RCC 7860 (cell line): ENCODE measurements around the gene IDUA.
"Not testable (repeated sequence)": the region's sequence is repeated elsewhere in the genome, so short reads cannot be mapped to it uniquely, and the experiment has no call there.

Source experiments
- DNase-seq: peaks from one replicate; pipeline ENCODE4 v3.0.0-alpha.2; 2015; ENCODE audit warnings: low spot score
- FAIRE-seq: peaks from 2 replicates; lab custom pipeline; 2012; peaks lifted over from hg19 to GRCh38; lab: Jason Lieb, UNC

IDUA gene

DNA sequence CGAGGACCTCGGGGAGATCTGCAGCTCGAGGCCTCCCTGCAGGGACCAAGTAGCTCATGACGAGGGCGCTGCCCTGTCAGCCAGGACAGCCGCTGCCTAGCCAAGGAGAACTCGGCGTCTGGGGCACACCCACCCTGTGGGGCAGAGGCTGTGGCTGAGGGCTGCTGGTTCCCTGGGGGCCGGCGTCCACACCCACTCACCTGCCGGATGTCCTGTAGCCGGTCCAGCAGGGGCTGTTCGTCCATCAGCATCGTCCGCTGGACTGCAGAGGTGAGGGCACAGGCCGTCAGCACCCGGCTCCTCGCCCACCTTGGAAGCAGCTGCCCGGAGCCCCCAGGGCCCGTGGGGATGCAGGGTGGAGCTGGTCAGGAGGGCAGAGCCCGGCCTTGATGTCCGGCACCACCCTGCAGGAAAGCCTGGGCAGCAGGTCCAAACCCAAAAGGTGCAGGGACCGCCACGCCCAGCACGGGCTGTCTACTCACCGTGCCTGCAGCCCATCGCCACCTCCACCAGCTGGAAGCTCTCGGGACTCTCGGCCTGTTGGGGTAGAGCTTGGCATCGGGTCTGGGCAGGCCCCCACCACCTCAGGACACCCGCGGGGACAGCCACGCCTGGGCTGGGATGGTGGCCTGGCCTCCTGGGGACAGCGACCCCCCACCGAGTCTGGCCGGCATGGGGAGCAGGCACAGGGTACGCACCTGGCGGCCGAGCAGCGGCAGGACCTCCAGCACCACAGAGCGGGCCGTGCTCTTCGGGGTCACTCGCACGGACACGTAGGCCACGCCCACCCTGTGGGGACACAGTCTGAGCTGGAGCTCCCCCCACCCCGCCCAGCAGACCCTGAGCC is 20.4 kb upstream of the IDUA start:
- DNase-seq (no peak), FAIRE-seq (no peak)

DNA sequence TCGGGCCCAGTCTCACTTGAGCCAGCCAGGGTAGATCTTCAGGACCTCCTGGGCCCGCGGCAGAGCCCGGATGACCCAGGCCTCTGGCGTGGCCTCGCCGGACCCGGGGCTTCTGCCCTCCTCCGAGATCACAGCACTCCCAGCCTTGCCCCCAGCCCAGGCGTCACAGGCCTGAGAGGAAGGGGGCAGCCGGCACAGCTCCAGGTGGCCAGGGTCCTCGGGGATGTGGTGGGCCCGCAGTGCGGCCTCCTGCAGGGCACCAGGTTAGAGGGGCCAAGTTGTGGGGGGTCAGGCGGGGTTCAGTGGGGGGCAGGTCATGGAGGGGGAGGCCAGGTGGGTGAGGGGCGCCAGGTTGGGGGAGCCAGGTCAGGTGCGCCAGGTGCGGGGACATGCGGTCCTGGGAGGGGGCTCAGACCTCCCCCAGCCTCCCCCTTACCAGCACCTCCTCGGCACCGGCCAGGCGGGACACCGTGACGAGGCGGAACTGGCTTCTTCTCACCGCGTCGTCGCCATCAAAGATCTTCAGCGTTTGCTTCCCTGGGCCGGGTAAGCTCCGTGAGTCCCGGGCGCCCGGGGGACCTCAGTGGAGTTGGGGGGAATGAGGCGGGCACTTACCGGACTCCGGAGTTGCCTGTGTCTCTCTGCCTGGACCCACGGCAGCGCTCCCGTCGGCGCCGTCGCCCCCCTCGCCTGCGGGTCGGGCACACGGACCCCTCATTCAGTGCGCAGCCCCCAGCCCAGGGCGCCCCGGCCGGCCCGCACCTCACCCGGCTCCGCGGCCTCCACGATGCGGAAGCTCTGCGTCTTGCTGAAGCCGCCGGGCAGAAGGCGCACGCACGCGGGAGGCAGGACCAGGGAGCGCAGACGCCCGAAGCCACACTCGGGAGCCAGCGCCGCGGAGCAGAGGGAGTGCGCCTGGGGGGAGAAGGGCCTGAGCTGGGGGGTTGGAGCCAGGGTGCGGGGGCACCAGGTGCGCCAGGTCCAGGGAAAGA is 19.4 kb upstream of the IDUA start:
- FAIRE-seq = no peak
- no peak for DNase-seq

DNA sequence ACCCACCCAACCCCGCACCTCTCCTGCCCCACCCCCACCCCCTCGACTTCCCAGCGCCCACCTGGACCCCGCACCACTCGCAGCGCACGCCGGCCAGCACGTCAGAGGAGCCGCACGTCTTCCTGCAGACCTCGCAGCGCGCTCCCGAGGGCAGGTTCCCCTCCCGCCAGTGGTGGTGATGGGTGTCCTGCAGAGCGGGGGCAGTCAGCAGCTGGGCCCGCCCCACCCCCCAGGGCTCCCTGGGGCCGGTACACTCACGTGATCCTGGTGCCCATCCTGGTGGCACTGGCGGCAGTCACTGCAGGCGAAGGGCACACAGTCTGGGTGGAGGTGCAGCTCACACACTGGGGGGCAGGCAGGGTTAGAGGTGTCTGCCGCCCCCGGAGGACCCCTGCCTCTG is 18.6 kb upstream of the IDUA start:
- no peak for DNase-seq
- no peak for FAIRE-seq

DNA sequence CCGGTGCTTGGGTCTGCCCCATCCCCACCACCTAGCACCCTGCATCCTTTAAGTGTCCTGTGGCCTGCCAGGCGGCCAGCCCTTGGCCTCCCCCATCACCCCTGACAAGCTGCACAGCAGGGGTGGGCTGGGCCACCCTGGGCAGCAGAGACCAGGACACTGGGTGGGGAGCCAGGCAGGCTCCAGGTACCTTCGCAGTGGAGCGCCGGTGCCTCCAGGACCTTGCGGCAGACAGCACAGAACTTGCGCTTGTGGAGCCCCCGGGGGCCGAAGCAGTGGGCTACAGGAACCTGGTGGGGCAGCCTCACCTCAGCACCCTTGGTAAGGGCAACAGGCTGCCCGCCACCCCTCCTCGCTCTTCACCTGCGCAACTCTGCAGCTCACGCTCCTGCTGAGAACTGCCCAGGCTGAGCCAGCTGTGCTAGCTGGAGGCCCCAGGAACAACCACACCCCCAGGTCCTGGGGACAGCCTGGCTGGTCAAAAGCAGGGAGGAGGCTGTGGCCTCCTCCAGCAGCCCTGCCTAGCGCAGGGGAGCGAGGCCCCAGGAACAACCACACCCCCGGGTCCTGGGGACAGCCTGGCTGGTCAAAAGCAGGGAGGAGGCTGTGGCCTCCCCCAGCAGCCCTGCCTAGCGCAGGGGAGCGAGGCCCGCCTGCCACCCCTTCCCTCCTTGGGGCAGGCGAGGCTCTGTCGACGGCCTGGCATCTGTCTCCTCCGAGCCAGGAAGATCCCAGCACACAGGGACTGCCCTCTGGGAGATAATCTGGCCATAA is 18.0 kb upstream of the IDUA start:
- FAIRE-seq (no peak), DNase-seq (no peak)

DNA sequence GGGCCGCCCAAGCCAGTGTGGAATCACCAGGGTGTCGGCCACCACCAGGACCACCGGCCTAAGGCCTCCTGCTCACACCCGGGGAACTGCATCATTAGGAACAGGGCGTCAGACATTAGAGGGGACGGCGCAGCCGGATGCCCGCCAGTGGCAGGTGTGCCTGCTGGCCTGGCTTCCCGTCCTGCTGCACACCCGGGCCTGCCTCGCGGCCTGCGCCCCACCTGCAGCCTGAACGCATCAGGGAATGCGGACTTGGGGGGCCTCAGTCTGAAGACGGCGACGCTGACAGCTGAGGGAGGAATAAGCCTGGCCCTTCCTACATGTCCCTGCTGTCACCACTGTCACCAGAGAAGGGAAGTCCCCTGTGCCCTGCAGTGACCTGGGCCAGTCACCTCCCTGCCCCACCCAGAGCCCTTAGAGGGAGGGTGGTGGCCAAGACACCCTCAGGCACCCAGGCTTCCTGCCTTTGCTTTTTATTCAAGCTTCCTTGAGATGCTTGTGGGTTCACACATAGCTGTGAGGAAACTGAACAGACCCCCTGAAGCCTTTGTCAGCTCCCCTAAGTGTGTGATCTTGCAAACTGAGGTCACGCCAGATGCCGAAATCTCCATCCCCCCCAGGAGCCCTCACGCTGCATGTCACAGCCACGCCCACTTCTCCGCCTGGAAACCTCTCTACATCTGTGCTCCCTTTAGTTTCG is 16.6 kb upstream of the IDUA start:
- DNase-seq (no peak), FAIRE-seq (no peak)

DNA sequence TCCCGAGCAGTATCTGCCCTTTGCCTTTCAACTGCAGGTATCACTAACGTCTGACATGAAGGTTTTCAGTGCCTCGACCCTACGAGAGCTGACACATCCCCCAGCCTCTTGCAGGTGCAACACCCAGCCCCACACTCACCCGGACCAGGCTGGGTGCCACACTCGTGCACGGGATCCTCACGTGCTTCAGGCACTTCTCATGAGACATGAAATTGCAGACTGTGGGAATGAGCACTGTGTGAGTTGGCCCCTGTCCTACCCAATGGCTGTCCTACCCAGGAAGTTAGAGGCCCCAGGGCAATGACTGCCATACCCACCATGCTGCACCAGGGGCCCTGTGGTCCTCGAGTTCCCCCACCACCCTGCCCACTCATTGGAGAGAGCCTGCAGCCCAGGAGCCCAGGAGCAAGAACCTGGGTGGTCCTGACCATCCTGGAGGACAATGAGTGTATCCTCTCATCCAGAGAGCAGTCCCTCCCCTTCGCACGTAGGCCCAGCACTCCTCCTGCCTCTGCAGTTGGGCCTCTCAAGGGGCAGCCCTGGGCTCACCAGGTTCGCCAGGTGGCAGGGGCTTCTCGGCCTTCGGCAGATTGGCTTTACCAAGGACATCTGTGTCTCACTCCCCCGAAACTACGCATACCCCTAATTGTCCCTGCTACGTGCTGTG is 15.9 kb upstream of the IDUA start:
- FAIRE-seq = no peak
- DNase-seq = no peak

DNA sequence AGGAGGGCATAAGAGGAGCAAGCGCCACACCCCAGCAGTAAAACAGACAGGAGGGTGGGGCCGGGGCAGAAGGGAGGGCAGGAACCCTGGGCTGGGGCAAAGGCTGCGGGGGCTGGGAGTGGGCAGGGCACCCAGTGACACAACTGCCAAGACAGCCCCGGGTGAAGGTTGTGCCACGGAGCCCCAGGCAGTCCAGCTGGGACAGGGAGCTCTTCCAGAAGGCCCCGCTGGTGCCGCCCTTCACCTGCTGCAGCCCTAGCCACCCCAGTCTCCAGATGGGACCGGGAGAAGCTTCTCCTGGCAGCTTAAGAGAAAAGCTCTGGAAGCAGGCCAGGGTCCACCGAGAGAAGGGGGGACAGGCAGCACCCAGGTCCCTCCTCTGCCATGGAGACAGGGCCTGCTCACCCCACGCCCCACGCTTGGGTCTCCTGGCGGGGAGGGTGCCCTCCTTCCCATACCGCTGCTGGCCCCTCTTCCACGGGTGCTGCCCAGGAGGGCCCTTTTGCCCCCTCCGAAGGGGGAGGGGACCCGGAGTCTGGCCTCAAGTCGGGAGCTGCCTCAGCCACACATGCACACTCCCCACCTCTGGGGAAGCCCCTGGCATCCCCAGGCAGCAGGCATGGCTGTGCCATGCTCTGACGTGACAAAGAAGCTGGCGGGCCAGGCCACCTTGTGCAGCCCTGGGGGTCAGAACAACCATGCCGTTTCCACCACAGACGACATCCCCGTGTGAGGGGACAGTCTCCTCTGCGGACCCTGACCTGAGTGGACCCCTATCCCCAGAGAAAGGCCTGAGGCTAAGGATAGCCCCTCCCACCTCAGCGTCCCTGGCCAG is 15.0 kb upstream of the IDUA start:
- FAIRE-seq = no peak
- DNase-seq = no peak

DNA sequence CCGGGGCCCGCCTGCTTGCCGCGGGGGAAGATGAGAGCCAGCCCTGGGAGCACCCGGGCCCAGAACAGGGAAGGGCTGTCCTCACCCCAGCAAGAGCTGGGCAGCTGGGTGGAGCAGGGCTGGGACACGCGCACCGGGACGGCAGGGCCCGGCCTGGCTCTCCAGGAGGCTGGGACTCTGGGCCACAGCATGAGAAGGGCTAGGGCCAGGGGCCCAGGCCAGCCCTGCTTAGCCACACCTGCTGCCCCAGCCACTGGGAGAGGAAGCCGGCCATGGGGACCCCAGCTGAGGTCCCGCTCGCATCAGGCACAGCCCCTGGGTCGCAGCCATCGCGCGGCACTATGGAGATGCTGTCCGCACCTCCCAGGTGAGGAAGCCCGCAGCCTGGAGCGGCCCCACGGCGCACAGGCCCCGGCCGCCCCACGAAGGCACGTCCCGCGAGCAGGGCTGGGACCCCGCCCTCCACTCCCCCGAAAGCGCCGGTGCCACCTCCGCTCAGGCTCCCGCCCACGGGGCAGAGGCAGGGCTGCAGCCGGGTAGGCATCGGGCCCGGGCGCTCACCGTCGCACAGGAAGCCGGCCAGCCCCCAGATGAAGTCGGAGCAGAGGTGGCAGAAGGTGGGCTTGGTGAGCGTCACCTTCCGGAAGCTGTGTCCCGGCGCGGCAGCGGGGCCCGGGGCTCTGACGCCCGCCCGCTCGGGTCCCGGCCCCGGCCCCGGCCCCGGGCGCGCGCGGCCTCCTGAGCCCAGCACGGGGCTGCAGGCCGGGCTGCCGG is 14.0 kb upstream of the IDUA start:
- DNase-seq (no peak), FAIRE-seq (no peak)

DNA sequence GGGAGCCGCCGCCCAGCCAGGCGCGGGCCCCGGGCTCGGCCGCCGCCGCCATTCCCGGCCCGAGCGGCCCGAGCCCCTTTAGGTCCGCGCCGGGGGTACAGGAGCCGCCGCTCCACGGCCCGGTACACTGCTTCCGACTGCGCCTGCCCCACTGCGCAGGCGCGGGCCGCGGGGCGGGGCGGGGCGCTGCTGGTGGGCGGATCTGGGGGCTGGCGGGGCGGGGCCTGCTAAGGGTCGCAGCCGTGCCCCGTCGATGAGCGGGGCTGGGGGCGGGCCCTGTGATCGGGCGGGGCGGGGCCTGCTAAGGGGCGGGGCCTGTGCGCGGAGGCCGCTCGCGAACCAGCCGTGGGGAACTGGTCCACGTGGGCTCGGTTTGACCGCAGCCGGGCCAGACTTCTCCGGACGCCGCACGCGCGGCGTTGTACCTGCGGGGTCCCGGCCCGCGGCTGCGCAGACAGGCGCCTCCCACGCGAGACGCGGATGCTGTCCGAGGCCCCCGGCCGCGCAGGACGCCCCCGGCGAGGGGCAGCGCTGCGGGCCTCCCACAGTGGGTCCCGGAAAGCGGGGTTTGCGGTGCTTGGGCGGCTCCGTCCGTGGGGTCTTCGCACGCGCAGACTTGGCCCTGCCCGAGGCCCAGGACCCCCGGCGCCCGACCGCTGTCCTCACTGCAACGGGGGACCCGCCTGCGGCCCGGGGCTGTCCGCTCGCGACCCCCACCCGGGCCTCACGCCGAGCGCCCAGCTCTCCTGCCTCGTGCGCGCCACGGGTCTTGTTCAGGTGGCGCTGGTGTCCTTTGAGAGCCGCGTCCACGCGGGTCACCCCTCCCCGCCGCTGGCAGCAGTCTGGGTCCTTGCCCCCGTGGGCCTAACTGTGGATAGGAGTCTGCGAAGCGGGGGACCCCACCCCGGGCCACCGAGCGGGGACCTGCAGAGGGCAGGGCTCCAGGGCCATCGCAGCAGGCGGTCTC is 13.1 kb upstream of the IDUA start, which contains the start of gene DGKQ:
Gene DGKQ (minus strand): TSS at position 139 of the 967 bp plus-strand sequence. CDS start 87 bp downstream, at position 52.
- DNase-seq (peak; percentile 66), FAIRE-seq (no peak)

DNA sequence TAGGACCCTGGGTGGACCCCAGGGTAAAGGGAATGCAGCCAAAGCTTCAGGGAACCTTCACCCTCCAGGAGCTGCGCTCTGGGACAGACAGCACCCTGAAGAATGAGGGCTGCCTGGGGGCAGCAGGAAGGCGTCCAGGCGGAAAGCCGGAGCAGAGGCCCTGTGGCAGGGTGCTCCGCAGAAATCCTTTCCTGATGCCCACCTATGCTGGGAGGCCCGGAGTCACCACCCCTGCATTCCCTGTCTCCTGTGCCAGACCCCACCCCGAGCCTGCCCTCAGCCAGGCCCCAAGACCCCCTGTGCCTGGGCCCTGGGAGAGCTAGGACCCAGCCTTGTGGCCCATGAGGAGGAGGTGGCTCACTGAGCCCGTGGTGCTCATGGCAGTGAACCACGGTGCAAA is 12.2 kb upstream of the IDUA start:
- FAIRE-seq = no peak
- no peak for DNase-seq

DNA sequence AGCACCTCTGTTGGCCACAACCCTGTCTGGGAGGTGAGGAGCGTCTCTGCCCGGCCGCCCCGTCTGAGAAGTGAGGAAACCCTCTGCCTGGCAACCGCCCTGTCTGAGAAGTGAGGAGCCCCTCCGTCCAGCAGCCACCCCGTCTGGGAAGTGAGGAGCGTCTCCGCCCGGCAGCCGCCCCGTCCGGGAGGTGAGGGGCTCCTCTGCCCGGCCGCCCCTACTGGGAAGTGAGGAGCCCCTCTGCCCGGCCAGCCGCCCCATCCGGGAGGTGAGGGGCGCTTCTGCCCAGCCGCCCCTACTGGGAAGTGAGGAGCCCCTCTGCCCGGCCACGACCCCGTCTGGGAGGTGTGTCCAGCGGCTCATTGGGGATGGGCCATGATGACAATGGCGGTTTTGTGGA is 10.8 kb upstream of the IDUA start:
- not testable (repeated sequence) for FAIRE-seq, DNase-seq

DNA sequence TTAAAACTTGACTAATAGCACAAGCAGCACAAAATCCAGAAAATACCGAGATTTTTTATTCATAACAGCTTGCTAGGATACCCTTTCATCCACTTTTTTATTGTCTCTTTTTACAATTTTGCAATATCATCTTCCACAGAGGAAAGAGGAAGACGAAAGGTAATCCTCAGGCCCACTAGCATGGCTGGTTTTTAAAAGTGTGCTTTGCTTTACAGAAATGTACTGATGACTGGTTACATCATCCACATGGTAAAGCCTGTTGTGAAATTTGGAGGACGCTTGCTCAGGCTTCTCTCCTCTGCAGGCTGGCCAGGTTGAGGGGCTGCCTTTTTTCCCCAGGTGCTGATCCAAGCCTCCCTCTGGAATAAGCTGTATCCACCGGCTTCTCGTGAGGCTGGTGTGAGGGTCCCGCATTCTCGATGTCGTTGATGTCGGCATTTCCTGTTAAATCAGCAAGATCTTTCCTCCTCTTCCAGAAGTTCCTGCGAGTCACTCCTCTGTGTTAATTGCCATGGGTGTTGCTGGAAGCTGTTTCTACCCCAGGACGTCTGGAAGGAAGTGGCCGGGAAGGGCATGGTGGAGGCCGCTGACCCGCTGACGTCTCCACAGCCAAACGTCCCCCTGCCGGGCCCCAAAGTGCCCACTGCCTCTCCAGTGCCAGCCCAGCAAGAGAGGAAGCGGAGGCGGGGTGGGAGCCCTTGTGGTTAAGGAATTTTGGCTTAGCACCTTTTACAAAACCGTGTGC is 7.7 kb upstream of the IDUA start:
- DNase-seq (no peak), FAIRE-seq (no peak)

DNA sequence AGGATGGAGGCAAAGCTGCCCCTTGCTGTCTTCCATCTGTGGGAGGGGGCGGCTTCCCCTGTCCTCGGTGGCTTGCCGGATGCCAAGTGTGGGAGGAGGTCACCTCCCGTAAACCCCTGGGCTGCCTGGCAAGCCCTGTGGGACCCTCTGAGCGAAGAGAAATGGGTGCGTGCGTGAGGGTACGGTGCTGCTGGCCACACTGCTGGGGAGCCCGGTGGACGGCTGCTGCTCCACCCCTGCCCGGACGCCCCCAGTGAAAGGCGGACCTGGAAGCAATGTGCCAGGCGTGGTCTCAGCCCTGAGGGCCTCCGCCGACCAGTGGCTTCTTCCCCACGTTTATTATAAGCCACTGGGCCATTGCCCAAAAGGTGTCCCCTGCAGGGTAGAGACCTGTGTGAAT is 4.6 kb upstream of the IDUA start:
- FAIRE-seq (no peak), DNase-seq (no peak)

DNA sequence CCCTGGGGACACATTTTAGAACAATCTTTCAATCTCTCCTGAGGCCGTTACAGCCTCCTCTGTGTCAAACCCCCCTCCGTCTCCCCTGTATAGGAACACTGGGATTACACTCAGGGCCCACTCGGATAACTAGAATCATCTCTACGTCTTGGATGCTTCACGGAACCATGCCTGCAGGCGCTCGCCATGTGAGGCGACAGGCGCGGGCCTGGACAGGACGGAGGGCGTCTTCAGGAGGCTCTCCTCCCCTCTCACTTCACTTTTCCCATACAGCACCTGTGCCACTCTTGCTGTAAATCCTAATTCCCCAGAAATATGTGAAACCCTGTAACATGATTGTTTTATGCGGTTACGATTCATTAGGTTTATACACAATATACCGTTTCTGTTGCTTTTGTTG is 4.0 kb upstream of the IDUA start:
- FAIRE-seq (no peak), DNase-seq (no peak)

DNA sequence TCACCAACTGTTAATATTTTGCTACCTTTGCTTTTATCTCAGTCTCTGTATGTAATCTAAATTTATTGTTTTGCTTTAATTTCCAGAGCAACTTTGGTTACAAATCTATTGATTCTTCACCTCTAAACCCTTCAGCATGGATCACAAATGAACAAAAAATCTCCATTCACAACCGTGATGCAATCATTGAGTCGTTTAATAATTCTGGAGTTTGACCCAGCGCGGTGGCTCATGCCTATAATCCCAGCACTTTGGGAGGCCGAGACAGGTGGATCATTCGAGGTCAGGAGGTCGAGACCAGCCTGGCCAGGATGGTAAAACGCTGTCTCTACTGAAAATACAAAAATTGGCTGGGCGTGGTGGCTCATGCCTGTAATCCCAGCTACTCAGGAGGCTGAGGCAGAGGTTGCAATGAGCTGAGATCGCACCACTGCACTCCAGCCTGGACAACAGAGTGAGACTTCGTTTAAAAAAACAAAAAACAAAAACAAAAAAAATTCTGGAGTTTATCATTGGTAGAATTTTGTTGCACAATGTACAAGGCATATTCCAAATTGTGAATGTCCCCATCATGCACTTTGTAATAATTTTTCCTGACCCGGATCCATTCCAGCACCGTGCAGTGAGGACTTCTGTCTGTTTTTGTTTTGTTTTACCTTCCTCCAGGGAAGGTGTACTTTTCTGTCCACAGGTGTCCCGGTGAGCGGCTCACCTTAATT is 2.3 kb upstream of the IDUA start:
- FAIRE-seq (no peak), DNase-seq (no peak)
